IPS-18a (cell line): ENCODE results near the gene OR10H5.
"Not testable (repeated sequence)": the region's sequence is repeated elsewhere in the genome, so short reads cannot be mapped to it uniquely, and the experiment has no call there.

ENCODE experiments used
- H3K27ac ChIP-seq: one replicate; pipeline ENCODE4 v1.5.1; 2013; ENCODE audit warnings: low read length
- H3K27me3 ChIP-seq: one replicate; pipeline ENCODE4 v1.6.1; 2013; ENCODE audit warnings: mild to moderate bottlenecking, low read length; ENCODE audit not compliant: control insufficient read depth, insufficient read depth
- H3K36me3 ChIP-seq: one replicate; pipeline ENCODE4 v1.6.1; 2013; ENCODE audit warnings: low read depth, low read length; ENCODE audit not compliant: control insufficient read depth
- H3K4me1 ChIP-seq: one replicate; pipeline ENCODE4 v1.6.1; 2013; ENCODE audit warnings: low read depth, low read length; ENCODE audit not compliant: control insufficient read depth
- H3K4me3 ChIP-seq: one replicate; pipeline ENCODE4 v1.5.1; 2013; ENCODE audit warnings: low read length
- H3K9ac ChIP-seq: one replicate; pipeline ENCODE4 v1.6.1; 2013; ENCODE audit warnings: mild to moderate bottlenecking, low read length, moderate library complexity
- H3K9me3 ChIP-seq: one replicate; pipeline ENCODE4 v1.6.1; 2013; ENCODE audit warnings: low read depth, low read length; ENCODE audit not compliant: control insufficient read depth

OR10H5 gene

DNA sequence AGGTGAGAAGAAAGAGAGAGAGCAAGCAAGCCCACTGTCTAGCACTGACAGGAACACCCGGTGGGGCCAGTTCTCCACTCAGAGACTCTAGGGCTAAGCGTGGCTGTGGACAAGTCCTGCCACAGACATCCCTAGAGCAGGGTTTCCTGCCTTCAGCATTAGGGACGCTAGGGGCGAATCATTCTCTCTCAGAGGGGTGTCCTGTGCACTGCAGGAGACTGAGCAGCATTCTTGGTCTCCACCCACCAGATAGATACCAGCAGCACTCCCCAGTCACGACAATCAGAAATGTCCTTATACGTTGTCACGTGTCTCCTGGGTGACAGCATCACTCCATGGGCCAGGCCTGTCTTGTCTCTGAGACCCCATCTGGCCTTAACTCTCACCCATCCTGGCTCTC lies 26.5 kb downstream of the OR10H5 start:
- Histone ChIP-seq H3K9me3 (peaks cover 52% of the 10 kb centered on the region), H3K4me1 (no peaks in the 10 kb centered on the region), H3K27ac (no peak overlapping the region), H3K9ac (no peak overlapping the region), H3K36me3 (no peaks in the 10 kb centered on the region), H3K27me3 (no peaks in the 10 kb centered on the region), H3K4me3 (no peak overlapping the region)

DNA sequence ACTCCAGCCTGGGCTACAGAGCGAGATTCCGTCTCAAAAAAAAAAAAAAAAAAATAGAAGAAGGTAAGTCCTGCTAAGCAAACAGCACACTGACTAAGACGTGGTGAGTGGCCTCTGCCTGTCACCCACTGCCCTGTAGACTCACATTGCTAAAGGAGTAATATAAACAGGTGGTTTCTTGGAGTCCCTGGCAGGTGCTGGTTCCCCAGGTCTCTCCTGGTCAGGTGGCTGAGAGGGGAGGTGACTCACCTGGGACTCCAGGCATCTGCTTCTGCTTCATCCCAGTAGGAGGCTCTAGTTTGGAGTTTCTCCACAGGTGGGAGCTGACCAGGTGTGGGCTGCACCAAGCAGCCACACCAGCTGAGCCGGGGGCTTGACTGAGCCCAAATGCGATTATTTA lies 27.8 kb downstream of the OR10H5 start, which contains the start of gene OR10H1:
TSS of gene OR10H1 (minus strand) at position 359 of the 400 bp plus-strand sequence. CDS start 7,627 bp downstream, outside the sequence.
- Histone ChIP-seq H3K27me3 (no peaks in the 10 kb centered on the region), H3K4me3 (no peak within 1 kb of the TSS), H3K9me3 (peaks cover 52% of the 10 kb centered on the region), H3K36me3 (no peaks in the 10 kb centered on the region), H3K4me1 (no peaks in the 10 kb centered on the region), H3K27ac (no peak within 1 kb of the TSS), H3K9ac (no peak within 1 kb of the TSS)

DNA sequence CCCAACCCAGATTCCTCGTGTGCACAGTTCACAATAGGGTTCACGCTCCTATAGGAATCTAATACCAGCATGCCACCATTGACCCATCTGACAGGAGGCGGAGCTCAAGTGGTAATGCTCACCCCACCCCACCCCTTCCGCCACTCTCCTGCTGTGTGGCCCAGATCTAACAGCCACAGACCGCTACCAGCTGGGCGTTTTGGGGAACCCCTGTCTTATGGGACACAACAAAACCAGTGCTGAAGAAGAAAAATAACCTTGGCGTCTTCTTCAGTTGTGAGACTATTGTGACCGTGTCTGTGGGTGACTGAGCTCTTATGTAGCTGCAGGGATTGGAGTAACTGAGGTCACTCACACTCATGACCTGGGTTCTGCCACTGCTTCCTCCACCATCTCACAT lies 33.2 kb downstream of the OR10H5 start:
- Histone ChIP-seq H3K27ac (no peak overlapping the region), H3K4me1 (no peaks in the 10 kb centered on the region), H3K9ac (no peak overlapping the region), H3K9me3 (peaks cover 58% of the 10 kb centered on the region), H3K36me3 (no peaks in the 10 kb centered on the region), H3K4me3 (no peak overlapping the region), H3K27me3 (no peaks in the 10 kb centered on the region)

DNA sequence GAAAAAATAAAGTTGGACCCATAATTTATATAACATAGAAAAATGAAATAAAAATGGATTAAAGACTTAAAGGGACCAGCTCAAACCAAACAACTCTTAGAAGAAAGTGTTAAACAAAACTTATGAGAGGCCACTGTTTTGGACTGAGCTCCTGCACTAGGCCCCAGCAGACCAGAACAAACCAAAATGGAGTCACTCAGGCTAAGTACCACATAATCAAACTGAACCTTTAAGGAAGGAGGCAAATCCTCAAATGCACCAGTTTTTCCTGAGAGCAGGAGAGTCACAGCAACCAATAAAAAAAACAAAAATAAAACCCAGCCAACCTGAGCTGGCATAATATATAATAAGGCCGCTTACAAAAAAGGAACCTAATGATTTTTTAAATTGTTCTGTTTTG lies 38.3 kb downstream of the OR10H5 start:
- H3K4me1 ChIP-seq = no peaks in the 10 kb centered on the region
- H3K27ac ChIP-seq = no peak overlapping the region
- H3K9me3 ChIP-seq = peaks cover 63% of the 10 kb centered on the region
- no peaks in the 10 kb centered on the region for H3K36me3 ChIP-seq
- H3K27me3 ChIP-seq = no peaks in the 10 kb centered on the region
- H3K9ac ChIP-seq = no peak overlapping the region
- H3K4me3 ChIP-seq = no peak overlapping the region

DNA sequence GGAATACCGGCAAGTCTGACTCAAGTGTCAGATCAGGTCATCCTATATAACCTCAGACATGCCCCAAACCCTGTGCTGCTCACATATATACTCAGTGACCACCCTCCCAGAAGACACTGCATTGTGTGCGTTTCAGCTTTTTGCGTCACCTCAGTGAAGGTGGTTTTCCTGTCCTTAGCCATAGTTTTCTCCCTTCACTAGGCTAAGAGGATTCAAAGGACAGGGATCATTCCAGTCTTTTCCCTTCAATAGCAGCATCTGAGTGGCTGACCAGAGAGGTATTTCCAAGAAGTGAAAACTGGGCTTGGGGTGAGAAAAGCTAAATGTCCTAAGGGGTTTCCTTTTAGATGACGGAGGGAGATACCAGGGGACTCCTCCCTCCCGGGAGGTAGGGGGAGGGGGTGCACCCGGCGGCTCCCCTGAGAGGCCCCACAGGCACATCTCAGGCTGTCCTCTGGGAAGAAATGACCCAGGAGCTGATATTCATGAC lies 40.7 kb downstream of the OR10H5 start:
- H3K4me3 ChIP-seq = no peak overlapping the region
- no peaks in the 10 kb centered on the region for H3K36me3 ChIP-seq
- no peak overlapping the region for H3K27ac ChIP-seq
- H3K27me3 ChIP-seq = no peaks in the 10 kb centered on the region
- H3K9me3 ChIP-seq = peaks cover 74% of the 10 kb centered on the region
- H3K4me1 ChIP-seq = no peaks in the 10 kb centered on the region
- H3K9ac ChIP-seq = no peak overlapping the region

DNA sequence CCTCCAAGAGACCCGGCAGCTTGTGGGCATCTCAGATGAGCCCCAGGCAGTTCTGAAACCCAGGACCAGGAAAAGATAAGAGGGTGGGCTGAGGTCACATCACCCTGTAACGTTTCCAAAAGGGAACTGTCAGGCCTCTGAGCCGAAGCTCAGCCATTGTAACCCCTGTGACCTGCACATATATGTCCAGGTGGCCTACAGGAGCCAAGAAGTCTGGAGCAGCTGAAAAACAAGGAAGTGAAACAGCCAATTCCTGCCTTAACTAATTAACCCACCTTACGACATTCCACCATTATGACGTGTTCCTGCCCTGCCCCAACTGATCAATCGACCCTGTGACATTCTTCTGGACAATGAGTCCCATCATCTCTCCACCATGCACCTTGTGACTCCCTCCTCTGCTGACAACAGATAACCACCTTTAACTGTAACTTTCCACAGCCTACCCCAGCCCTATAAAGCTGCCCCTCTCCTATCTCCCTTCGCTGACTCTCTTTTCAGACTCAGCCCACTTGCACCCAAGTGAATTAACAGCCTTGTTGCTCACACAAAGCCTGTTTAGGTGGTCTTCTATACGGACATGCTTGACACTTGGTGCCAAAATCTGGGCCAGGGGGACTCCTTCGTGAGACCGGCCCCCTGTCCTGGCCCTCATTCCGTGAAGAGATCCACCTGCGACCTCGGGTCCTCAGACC lies 41.3 kb downstream of the OR10H5 start:
- not testable (repeated sequence) for H3K27ac ChIP-seq, H3K27me3 ChIP-seq, H3K4me1 ChIP-seq, H3K9ac ChIP-seq, H3K4me3 ChIP-seq, H3K36me3 ChIP-seq
- peaks cover 75% of the 10 kb centered on the region for H3K9me3 ChIP-seq

DNA sequence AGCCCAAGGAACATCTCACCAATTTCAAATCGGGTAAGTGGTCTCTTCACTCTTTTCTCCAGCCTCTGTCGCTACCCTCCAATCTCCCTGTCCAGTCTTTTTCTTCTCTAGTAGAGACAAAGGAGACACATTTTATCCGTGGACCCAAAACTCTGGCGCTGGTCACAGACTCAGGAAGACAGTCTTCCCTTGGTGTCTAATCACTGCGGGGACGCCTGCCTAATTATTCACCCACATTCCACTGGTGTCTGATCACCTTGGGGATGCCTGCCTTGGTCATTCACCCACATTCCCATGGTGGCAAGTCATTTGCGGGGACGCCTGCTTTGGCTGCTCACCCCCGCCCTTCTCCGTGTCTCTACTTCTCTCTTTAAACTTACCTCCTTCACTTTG lies 41.8 kb downstream of the OR10H5 start:
- Histone ChIP-seq H3K27ac (no peak overlapping the region), H3K4me1 (no peaks in the 10 kb centered on the region), H3K27me3 (no peaks in the 10 kb centered on the region), H3K9me3 (peaks cover 75% of the 10 kb centered on the region), H3K9ac (no peak overlapping the region), H3K36me3 (no peaks in the 10 kb centered on the region), H3K4me3 (no peak overlapping the region)

DNA sequence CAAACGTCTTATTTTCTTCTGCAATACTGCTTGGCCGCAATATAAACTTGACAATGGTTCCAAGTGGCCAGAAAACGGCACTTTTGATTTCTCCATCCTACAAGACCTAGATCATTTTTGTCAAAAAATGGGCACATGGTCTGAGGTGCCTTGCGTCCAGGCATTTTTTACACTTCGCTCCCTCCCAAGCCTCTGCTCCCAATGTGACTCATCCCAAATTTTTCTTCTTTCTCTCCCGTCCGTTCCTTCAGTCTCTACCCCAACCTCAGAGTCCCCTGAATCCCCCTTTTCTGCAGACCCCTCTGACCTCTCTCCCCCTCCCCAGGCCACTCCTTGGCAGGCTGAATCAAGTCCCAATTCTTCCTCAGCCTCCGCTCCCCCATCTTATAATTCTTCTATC lies 42.3 kb downstream of the OR10H5 start:
- H3K4me3 ChIP-seq = no peak overlapping the region

DNA sequence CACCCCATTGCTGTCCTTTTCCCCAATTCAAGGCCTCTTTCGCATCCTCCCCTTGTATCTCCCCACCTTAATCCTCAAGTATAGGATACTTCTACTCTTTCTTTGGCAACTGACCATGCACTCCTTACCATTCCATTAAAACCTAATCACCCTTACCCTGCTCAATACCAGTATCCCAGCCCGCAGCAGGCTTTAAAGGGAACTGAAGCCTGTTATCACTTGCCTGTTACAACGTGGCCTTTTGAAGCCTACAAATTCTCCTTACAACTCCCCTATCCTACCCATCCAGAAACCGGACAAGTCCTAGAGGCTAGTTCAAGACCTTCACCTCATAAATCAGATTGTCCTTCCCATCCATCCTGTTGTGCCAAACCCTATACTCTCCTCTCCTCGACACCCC lies 44.2 kb downstream of the OR10H5 start:
- Histone ChIP-seq H3K36me3 (no peaks in the 10 kb centered on the region), H3K27me3 (no peaks in the 10 kb centered on the region), H3K4me3 (no peak overlapping the region), H3K4me1 (no peaks in the 10 kb centered on the region), H3K9me3 (peaks cover 75% of the 10 kb centered on the region), H3K27ac (no peak overlapping the region), H3K9ac (no peak overlapping the region)

More for the DNA sequence above, 42.3 kb downstream of the OR10H5 start:
- Histone ChIP-seq H3K4me1 (no peaks in the 10 kb centered on the region), H3K36me3 (no peaks in the 10 kb centered on the region), H3K27ac (no peak overlapping the region), H3K9me3 (peaks cover 75% of the 10 kb centered on the region), H3K27me3 (no peaks in the 10 kb centered on the region), H3K9ac (no peak overlapping the region)

DNA sequence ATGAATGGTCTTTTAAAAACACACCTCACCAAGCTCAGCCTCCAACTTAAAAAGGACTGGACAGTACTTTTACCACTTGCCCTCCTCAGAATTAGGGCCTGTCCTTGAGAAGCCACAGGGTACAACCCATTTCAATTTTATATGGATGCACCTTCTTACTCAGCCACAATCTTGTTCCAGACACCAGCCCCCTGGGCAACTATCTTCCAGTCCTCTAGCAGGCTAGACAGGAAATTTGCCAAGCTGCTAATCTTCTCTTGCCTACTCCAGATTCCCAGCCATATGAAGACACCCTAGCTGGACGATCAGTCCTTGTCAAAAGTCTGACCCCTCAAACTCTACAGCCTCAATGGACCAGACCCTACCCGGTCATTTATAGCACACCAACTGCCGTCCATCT lies 46.8 kb downstream of the OR10H5 start:
- not testable (repeated sequence) for H3K36me3 ChIP-seq, H3K4me3 ChIP-seq, H3K4me1 ChIP-seq, H3K27ac ChIP-seq, H3K9ac ChIP-seq, H3K27me3 ChIP-seq
- H3K9me3 ChIP-seq = peaks cover 67% of the 10 kb centered on the region

DNA sequence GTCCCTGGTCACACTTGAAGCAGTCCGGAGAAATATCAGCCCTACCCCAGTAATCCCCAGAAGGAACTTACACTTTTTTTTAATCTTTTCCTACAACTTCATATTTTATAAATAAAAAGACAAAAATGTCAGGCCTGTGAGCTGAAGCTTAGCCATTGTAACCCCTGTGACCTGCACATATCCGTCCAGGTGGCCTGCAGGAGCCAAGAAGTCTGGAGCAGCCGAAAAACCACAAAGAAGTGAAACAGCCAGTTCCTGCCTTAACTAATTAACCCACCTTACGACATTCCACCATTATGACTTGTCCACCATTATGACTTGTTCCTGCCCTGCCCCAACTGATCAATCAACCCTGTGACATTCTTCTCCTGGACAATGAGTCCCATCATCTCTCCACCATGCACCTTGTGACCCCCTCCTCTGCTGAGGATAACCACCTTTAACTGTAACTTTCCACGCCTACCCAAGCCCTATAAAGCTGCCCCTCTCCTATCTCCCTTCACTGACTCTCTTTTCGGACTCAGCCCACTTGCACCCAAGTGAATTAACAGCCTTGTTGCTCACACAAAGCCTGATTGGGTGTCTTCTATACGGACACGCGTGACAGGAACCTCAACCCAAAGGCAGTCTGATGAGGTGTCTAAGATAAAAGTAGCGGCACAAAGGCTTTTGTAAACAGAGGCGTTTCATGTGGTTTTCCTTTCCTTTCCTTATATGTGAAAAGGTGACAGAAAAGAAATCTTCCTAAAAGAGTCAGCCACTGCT lies 48.3 kb downstream of the OR10H5 start:
- not testable (repeated sequence) for H3K36me3 ChIP-seq, H3K4me1 ChIP-seq, H3K27me3 ChIP-seq, H3K27ac ChIP-seq, H3K9ac ChIP-seq, H3K4me3 ChIP-seq
- peaks cover 67% of the 10 kb centered on the region for H3K9me3 ChIP-seq
